NCI-H2171 treated with DMSO at 0.1 percent for 48 hours (cell line): ENCODE results near the gene H1-8.

Experiments used
- DNase-seq: peaks from one replicate; lab custom pipeline; 2025; lab: John Stamatoyannopoulos, UW

Gene H1-8

DNA sequence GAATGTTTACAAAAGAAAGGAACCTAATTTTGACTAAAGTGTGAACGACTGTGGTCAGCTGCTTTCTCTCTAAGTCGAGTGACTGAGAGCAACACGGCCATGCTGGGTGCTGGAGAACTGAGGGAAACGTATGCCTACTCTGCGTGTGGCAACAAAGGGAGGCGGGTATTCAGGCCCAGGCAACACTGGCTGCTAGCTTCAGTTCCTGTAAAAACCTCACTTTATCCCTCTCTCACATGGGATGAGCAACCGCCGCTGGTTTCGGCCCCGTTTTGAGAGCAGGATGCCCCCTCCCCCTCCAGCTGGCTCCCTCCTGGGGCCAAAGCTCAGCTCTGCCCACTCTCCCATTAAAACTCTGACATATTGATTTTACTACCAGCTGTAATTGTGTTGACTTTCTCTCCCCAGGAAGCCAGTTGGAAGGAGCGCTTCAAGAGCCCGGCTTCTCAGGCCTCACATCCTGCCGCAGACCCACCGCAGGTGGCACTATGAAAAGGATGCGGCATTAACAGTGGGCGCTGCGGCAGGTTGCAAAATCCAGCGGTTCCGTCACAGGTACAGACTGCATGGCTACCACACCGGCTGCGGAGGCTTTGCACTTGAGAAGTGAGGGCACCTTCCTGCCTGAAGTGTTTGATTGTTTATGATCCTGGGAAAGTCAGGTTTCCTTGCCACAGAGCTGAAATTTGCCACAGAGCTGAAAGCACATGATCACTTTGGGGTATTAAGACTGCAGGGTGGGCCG is 50.8 kb downstream of the H1-8 start:
- peak; percentile 89 for DNase-seq

GRCh38 chr3:129594409-129594808 is 51.4 kb downstream of the H1-8 start:
- peak; percentile 3 for DNase-seq

- DNase-seq = no peak
Measured at GRCh38 chr3:129594907-129595390, 52.0 kb downstream of the H1-8 start.

DNA sequence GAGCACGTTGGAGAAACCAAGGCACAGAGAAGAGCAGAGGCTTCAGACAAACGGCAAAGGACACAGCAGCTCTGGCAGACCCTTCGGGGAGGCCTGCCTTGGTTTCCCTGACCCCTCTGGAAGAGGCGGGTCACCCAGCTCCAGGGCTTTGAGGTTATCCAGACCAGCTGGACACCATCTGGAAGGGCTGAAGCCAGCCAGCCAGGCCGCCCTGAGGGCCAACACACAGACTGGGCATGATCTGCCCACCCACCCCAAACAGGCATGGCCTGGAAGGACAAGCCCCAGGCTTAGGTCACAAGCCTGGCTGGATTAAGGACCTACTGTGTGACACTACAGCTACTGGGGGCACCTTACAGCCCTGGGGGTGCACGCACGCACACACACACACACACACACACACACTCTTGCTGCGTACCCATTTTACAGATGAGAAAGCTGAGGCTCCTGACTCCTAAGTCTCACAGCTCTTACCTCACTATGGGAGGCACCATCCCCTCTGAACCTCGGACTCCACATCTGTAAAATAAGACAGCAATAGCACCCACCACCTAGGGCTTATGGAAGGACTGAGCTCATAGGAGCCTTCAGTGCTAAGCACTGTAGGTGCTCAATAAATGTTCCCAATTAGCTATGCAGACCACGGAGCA is 52.7 kb downstream of the H1-8 start:
- no peak for DNase-seq

GRCh38 chr3:129596194-129597086 is 53.5 kb downstream of the H1-8 start:
- DNase-seq = peak; percentile 19

- peak; percentile 19 for DNase-seq
Measured at GRCh38 chr3:129597087-129597999, 54.4 kb downstream of the H1-8 start.

GRCh38 chr3:129598000-129598381 is 55.0 kb downstream of the H1-8 start:
- peak; percentile 33 for DNase-seq

- DNase-seq = no peak
Measured at GRCh38 chr3:129598484-129598883, 55.5 kb downstream of the H1-8 start.

DNA sequence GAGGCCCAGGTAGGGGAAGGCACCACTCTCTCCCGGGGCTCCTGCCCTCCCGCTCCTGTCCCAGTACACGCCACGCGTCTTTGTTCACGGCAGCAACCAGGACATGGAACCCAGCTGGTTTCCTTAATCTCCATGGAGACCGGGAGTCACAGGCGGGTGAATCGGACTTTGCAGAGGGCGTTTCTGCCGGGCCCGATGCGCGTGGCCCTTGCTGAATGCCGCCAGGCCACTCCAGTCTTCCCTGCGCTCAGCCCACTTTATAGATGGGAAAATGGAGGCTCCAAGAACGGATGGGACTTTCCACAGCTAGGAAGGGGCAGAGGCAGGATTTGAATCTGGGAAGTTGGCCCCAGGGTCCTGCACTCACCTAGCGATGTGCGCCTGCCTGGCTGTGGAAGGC is 56.1 kb downstream of the H1-8 start:
- DNase-seq = no peak

GRCh38 chr3:129599607-129600006 is 56.6 kb downstream of the H1-8 start:
- DNase-seq = no peak

DNA sequence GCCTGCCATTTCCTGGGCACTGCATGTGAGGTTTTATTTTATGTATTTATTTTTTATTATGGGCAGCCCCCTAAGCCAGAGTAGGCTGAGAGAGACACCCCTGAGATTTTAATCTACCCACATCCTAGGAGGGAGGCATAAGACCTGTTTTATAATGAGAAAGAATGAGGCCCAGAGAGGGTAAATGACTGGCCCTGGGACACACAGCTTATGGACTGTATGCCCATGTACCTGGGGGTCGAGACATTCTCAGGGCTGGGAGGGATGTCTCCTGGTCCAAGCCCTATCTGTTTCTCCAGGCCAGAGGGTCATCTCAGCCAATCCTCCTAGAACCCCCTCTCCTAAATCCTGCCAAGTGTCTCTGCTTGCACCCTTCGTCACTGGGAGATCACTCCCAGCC is 57.4 kb downstream of the H1-8 start:
- DNase-seq = no peak
